ENCODE data around the gene RNF187. TPM values are rescaled to one million over a fixed set of nuclear protein-coding genes. Genes with fewer than 3 reads are reported as not detected.

Gene RNF187
- total RNA-seq, 1 donor from 2014 or later: 201 TPM

- peaks cover 3% of the 10 kb centered on the region for H3K9me3 Mint-ChIP-seq (ENCODE audit: unreplicated experiment)
- peaks cover 4% of the 10 kb centered on the region for H3K27me3 Mint-ChIP-seq (ENCODE audit: unreplicated experiment)
- H3K4me3 Mint-ChIP-seq (ENCODE audit: unreplicated experiment): no peak overlapping the region
- peaks cover 5% of the 10 kb centered on the region for H3K4me1 Mint-ChIP-seq (ENCODE audit: low read depth, unreplicated experiment)
- no peak for DNase-seq
- H3K36me3 Mint-ChIP-seq (ENCODE audit: unreplicated experiment): peaks cover 5% of the 10 kb centered on the region
- TF ChIP-seq CTCF (IDR thresholded peaks at IDR 0.05; ENCODE audit: partially characterized antibody, unreplicated experiment): no peak
- no peak overlapping the region for H3K27ac Mint-ChIP-seq (ENCODE audit: unreplicated experiment)
Measured at GRCh38 chr1:228494970-228495853, 8.0 kb downstream of the RNF187 start.

- peaks cover 2% of the 10 kb centered on the region for H3K4me1 Mint-ChIP-seq (ENCODE audit: low read depth, unreplicated experiment)
- peaks cover 2% of the 10 kb centered on the region for H3K9me3 Mint-ChIP-seq (ENCODE audit: unreplicated experiment)
- peaks cover 4% of the 10 kb centered on the region for H3K27me3 Mint-ChIP-seq (ENCODE audit: unreplicated experiment)
Measured at GRCh38 chr1:228496084-228496483, 8.9 kb downstream of the RNF187 start.

GRCh38 chr1:228496494-228496893 is 9.3 kb downstream of the RNF187 start:
- DNase-seq: no peak
- no peak for TF ChIP-seq CTCF (IDR thresholded peaks at IDR 0.05; ENCODE audit: partially characterized antibody, unreplicated experiment)
- H3K27ac Mint-ChIP-seq (ENCODE audit: unreplicated experiment): no peak overlapping the region
- H3K9me3 Mint-ChIP-seq (ENCODE audit: unreplicated experiment): peaks cover 2% of the 10 kb centered on the region
- peaks cover 4% of the 10 kb centered on the region for H3K27me3 Mint-ChIP-seq (ENCODE audit: unreplicated experiment)
- H3K36me3 Mint-ChIP-seq (ENCODE audit: unreplicated experiment): no peaks in the 10 kb centered on the region
- peaks cover 2% of the 10 kb centered on the region for H3K4me1 Mint-ChIP-seq (ENCODE audit: low read depth, unreplicated experiment)
- no peak overlapping the region for H3K4me3 Mint-ChIP-seq (ENCODE audit: unreplicated experiment)

More at GRCh38 chr1:228496084-228496483, 8.9 kb downstream of the RNF187 start:
- Mint-ChIP-seq H3K4me3 (ENCODE audit: unreplicated experiment) (no peak overlapping the region), H3K27ac (ENCODE audit: unreplicated experiment) (no peak overlapping the region), H3K36me3 (ENCODE audit: unreplicated experiment) (no peaks in the 10 kb centered on the region)
- TF ChIP-seq CTCF (IDR thresholded peaks at IDR 0.05; ENCODE audit: partially characterized antibody, unreplicated experiment): no peak
- DNase-seq: no peak

DNA sequence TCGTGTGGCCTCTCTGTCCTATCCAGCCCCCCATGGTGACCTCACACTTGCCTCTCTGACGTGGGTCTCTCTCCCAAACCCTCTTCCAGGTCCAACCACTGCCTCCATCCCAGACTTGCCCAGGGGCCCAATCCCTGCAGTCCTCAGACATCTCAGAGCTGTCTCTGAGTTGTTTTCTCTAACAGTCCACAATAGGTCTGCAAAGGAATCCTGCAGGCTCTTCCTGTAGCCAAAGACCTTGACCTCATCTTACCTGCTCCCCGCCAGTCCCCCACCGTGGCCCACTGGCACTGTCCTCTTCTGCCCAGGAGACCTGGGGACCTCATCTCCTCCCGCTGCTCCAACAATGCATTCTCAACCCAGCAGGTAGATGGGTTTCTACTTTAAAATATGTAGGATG is 10.0 kb downstream of the RNF187 start:
- Mint-ChIP-seq H3K27me3 (ENCODE audit: unreplicated experiment) (peaks cover 4% of the 10 kb centered on the region), H3K4me1 (ENCODE audit: low read depth, unreplicated experiment) (peaks cover 2% of the 10 kb centered on the region), H3K27ac (ENCODE audit: unreplicated experiment) (no peak overlapping the region), H3K9me3 (ENCODE audit: unreplicated experiment) (peaks cover 2% of the 10 kb centered on the region), H3K4me3 (ENCODE audit: unreplicated experiment) (no peak overlapping the region), H3K36me3 (ENCODE audit: unreplicated experiment) (no peaks in the 10 kb centered on the region)
- no peak for DNase-seq
- TF ChIP-seq CTCF (IDR thresholded peaks at IDR 0.05; ENCODE audit: partially characterized antibody, unreplicated experiment): no peak

- no peaks in the 10 kb centered on the region for H3K36me3 Mint-ChIP-seq (ENCODE audit: unreplicated experiment)
- TF ChIP-seq CTCF (IDR thresholded peaks at IDR 0.05; ENCODE audit: partially characterized antibody, unreplicated experiment): no peak
- peaks cover 4% of the 10 kb centered on the region for H3K27me3 Mint-ChIP-seq (ENCODE audit: unreplicated experiment)
- H3K9me3 Mint-ChIP-seq (ENCODE audit: unreplicated experiment): peaks cover 2% of the 10 kb centered on the region
- H3K27ac Mint-ChIP-seq (ENCODE audit: unreplicated experiment): no peak overlapping the region
- H3K4me1 Mint-ChIP-seq (ENCODE audit: low read depth, unreplicated experiment): peaks cover 2% of the 10 kb centered on the region
- no peak overlapping the region for H3K4me3 Mint-ChIP-seq (ENCODE audit: unreplicated experiment)
- no peak for DNase-seq
Measured at GRCh38 chr1:228497817-228498216, 10.6 kb downstream of the RNF187 start.
